HG03460 (cell line): ENCODE measurements around the gene EEF1AKMT1.
"Not testable (repeated sequence)": the region's sequence is repeated elsewhere in the genome, so short reads cannot be mapped to it uniquely, and the experiment has no call there.

Experiments
- ATAC-seq: cut with Tn5 transposase; IDR thresholded peaks from one replicate; pipeline ENCODE4 v1.9.1; 2021; ENCODE audit not compliant: unreplicated experiment

The EEF1AKMT1 gene

DNA sequence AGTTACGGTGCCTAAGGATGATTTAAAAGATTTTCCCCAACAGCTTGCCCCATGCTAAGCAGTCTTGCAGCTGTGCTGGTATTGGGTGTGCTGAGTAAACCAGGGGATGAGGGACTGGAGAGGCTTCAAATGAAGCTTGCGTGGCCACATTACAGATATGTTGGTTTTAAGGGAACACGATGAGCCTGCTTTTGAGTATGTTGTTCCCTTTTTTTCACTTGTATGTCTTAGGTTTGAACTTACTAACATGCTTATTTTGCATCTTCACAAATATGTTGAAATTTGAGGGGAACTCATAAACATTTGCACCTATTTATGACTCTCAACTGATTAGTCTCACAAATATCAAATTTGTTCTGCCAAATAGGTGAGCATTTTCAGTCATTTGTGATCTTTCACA, 72.3 kb downstream of the EEF1AKMT1 start:
- no peak for ATAC-seq

DNA sequence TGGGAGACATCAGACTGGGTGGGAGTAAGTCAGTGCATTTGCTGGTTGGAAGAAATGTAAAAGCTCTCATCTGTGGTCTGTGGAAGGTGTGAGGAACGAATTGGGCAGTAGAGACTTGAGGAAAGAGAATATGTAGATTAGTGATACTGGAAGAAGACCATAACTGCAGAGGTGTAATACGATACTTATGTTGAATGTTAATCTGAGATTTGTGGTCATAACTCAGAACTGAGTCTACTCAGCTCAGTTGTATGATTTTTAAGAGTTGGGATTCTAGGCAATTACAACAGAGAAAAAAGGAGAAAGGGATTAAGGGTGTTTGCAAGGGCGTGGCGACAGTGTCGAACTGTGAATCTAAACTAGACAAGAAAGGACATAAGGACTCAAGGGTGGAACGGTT, 73.5 kb downstream of the EEF1AKMT1 start:
- ATAC-seq: no peak

DNA sequence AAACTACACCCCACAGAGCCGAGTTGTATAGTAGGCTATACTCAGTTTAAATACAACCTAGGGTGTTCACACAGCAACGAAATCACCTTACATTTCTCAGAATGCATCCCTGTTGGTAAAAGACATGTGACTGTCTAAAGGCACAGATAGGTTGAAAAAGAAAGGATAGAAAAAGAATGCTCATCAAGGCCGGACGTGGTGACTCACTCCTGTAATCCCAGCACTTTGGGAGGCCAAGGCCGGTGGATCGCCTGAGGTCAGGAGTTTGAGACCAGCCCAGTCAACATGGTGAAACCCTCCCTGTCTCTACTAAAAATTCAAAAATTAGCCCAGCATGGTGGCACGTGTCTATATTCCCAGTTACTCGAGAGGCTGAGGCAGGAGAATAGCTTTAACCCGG, 74.0 kb downstream of the EEF1AKMT1 start:
- no peak for ATAC-seq

DNA sequence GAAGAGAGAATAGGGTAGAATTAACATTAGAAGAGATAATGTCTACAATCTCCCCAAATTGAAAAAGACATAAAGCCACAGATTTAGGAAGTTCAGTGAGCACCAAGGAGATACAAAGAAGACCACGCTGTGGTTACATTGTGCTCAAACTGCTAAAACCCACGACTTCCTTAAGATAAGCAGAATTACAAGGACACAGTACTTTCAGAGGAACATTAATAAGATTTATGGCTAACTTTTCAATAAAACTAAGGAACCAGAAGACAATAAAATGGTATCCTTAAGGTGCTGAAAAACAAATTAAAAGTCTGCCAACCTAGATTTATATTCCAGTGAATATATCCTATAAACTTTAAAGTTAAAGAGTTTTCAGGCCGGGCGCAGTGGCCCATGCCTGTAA, 77.7 kb downstream of the EEF1AKMT1 start:
- ATAC-seq: no peak

DNA sequence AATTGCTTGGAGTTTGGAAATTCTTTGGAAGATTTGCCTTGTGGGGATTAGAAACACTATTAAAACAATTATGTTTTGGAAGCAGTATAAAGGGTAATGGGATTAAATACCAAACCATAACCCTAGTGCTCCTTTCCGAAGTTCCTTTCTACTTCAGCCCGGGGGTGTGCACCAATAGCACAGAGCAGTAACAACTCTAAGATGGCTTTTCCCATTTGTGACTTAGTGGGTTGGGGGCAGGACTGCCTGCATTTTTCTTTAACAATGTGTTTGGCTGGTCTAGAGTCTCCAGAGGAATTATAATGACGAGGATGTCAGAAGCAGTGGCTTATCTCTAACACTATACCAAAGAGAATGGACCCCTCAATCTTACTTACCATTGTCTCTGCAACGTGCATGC, 82.1 kb downstream of the EEF1AKMT1 start:
- no peak for ATAC-seq

DNA sequence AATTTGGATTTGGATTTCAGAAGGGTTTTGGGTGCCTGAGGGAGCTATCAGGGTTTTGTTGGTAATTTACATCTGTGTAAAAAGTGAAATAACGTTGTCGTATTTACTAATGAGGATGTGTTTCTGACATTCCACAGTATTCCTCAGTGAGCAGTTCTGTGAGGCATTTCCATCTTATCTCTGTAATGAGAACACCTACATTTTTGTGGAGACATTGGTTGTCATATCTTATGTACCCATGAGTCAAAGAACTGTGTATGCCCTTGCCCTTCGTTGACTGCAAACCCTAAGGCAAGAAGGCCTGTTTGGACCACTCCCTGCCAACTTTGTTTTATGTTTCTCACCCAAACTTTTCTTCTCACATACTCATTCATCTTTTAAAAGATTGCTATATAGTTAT, 84.5 kb downstream of the EEF1AKMT1 start:
- ATAC-seq: no peak

DNA sequence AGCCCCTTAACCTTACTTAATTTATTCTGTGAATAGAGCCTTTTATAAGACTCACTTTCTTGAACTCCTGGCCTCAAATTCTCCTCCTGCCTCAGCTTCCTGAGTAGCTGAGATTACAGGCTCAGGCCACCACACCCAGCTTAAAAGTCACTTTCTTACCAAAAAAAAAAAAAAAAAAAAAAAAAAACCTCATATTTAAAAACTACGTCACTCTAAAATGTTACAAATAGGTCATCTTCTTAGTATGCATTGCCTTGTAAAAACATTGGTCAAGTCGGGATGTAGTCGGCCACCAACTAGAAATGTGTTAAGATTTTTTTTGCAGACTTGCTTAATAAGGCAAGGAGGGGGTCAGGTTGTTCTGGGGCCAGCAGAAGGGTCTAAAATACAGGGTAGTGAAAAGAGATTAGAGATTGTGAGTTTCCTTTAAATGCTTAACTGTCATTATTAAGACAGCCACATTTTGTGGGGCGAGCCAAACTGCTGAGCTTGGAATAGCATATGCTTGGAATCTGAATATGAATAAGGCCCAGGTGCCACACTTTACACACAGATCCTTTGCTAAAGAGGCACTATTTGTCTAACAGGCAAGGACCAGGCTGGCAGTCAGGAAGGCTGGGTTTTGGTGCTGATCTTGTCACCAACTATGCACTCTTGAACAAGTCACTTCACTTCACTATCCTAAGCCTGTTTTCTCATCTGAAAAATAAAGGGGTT, 86.7 kb downstream of the EEF1AKMT1 start:
- ATAC-seq: no peak

DNA sequence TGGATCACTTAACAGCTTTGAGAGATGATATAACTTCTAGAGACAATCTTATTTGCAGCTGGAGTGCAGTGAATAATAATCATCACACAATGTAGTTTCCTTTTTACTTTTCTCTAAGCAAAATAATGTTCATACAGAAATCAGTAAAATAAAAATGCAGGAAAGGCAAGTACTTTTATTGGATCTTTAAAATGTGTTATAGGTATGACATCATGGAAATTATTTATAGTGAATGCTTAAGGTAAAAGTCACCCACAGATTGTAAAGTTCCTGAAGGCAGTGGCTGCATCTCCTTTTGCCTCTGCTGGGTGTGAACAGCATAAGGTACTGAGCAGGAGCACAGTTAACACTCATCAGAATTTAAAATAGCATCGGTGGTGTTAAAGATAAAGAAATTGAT, 87.6 kb downstream of the EEF1AKMT1 start:
- ATAC-seq: no peak

DNA sequence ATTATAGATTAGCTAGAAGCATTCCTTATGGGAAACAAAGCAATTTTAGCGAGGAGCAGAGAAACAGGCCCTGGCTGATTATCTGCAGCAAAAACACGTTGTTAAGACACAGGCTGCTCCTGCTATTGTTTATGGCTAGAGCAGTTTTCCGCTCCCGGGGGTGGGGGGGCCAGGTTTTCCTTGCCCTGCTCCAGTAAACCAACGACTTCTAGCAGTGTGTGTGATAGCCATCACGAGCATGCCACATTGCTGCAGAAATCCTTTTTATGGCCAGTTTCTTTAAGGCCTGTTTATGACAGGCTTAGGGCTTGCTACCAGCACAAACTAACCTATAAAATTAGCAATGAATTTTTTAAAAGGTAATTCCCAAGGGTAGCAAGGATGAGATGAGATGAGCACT, 88.7 kb downstream of the EEF1AKMT1 start:
- no peak for ATAC-seq

DNA sequence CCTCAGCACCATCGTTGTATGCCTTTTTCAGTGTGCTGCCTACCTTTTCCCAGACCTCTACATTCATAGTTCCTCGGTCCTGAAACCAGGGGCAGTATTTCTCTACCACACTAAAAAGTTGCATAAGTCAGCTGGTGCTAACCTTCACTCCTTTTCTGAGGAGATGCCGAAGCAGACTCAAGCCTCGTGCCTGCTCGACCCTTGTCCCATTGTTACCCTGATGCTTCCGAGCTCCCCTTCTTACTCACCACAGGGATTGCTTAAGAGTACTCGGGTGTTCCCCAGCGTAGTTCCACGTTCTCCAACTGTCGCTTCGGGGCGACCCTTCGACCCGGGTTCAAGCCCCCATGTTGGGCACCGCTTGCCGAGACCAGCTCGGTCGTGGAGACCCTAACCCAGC, 89.2 kb downstream of the EEF1AKMT1 start:
- no peak for ATAC-seq

DNA sequence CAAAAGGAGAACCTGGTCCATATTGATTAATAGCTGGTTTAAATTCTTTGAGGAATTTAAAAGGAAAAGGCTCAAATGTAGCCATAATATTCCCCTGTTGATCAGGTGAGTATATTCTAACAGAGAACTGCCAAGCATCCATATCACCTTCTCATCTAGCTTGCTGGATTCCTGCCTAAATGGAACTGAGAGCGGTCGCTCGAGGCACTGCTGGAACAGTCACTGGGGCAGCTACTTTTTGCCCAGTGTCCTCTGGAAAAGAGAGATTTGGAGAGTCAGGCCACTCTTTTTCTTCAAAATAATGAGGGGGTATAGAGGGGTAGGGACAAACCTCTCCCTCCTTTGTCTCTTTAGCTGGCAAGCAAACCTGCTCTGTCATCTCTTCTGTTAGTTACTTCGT, 89.7 kb downstream of the EEF1AKMT1 start:
- ATAC-seq: no peak

DNA sequence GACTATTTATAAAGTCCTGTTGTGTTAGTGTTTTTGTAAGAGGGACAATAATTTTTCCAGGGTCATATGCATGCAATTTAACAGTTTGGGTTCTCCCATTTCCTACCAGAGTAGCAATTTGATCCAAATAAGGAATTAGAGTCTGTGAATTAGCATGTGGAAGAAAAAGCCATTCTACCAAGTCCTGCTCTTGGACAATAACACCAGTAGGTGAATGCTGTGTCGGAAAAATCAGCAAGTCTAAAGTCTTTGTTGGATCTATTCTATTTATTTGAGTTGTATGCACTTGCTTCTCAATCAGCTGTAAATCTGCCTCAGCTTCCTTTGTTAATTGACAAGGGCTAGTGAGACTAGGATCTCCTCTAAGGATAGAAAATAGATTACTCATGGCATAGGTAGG, 91.7 kb downstream of the EEF1AKMT1 start:
- no peak for ATAC-seq

DNA sequence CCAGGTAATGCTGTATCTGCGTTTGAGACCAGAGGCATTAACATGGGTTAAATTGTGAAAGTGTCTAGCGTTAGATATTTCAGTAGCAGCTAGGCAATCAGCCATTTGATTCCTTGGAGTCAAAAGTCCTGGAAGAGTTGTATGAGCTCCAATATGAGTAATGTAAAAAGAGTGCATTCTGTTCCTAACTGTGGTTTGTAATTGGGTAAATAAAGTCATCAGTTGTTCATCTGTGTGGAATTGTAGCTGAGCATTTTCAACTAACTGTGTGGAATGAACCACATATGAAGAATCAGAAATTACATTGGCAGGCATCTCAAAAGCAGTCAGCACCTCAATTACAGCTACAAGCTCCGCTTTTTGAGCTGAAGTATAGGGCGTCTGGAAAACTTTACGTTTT, 92.3 kb downstream of the EEF1AKMT1 start:
- ATAC-seq: not testable (repeated sequence)

DNA sequence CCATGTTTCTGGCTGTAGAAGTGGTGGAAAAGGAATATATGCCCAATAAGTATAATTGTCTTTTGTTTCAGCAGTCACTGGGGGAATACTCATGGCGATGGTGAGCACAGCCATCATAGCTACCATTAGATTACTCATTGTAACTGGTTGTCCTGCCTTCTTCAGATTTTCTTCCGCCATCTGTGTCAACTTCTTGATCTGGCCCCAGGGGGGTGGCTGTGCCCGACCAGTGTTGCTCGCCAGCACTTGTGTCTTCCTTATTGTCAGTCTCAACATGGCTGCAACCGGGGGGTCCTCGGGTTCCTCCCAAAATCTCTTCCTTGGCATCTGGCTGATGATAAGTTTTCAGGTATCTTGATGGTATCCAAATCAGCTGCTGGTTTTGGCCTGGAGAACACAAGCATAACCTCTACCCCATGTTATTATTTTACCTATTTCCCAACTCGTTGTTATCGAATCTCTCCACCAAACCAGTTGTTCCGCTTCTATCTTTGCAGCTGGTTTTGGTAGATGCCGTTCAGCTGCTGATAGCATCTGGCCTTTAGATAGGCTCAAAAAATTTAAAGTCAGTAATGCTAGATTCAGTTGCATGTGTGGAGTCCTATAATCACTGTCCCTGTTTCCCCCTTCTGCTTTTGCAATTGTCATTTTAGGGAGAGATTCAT, 93.2 kb downstream of the EEF1AKMT1 start:
- no peak for ATAC-seq

DNA sequence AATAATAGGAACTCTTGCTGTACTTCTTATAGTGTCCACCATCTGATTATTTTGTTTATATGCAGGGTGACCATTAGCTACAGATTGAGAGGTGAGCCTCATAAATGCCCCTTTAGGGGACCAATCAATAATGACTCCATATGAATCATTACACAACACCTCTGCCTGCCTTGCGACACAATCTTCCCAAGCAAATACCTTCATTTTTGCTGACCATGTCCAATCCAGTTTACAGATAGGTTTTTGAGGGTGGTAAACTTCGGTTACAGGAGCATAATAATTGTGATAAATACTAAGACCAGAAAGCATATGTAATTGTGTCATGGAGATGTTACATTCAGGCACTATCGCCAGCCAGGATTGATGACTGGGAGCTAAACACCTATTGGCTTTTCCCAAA, 93.9 kb downstream of the EEF1AKMT1 start:
- no peak for ATAC-seq
